Keratinocyte (primary cell): Measurements from ENCODE around the gene PPT2.

Experiments used
- EZH2 ChIP-seq: IDR thresholded peaks from one replicate; pipeline ENCODE4 v1.6.1; 2012; ENCODE audit warnings: inconsistent platforms, mild to moderate bottlenecking, low read length, moderate library complexity
- TF ChIP-seq, protein P1 (sequence below), 3 experiments: IDR thresholded peaks in 1 of 3; conservative IDR thresholded peaks in 1 of 3; optimal IDR thresholded peaks in 1 of 3; 2 replicates in 2 of 3; 3 replicates in 1 of 3; pipeline versions ENCODE3 to v1.5.1; 2011; ENCODE audit warnings: low read length in 3 of 3, mild to moderate bottlenecking in 3 of 3, moderate library complexity in 2 of 3, control low read depth in 1 of 3, inconsistent platforms in 1 of 3; ENCODE audit not compliant: insufficient read depth in 2 of 3; ENCODE audit errors: extremely low read depth in 1 of 3

- TF ChIP-seq, protein P1, sequence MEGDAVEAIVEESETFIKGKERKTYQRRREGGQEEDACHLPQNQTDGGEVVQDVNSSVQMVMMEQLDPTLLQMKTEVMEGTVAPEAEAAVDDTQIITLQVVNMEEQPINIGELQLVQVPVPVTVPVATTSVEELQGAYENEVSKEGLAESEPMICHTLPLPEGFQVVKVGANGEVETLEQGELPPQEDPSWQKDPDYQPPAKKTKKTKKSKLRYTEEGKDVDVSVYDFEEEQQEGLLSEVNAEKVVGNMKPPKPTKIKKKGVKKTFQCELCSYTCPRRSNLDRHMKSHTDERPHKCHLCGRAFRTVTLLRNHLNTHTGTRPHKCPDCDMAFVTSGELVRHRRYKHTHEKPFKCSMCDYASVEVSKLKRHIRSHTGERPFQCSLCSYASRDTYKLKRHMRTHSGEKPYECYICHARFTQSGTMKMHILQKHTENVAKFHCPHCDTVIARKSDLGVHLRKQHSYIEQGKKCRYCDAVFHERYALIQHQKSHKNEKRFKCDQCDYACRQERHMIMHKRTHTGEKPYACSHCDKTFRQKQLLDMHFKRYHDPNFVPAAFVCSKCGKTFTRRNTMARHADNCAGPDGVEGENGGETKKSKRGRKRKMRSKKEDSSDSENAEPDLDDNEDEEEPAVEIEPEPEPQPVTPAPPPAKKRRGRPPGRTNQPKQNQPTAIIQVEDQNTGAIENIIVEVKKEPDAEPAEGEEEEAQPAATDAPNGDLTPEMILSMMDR (optimal IDR thresholded peaks at IDR 0.05 in 1 of 3, IDR thresholded peaks at IDR 0.05 in 1 of 3, conservative IDR thresholded peaks at IDR 0.05 in 1 of 3; ENCODE audit: extremely low read depth in 1 of 3, insufficient read depth in 2 of 3, low read length in 3 of 3), result peak; percentile 45 to 58 (median 47)
- no peak for TF ChIP-seq EZH2
These were observed 5.5 kb upstream of the PPT2 start for GRCh38 chr6:32148289-32149091.
